Measurements from ENCODE around the gene TPSD1.

The TPSD1 gene

GRCh38 chr16:1300664-1301476 is 45.0 kb downstream of the TPSD1 start:
- peak; percentile 63 to 74 for DNase-seq

DNA sequence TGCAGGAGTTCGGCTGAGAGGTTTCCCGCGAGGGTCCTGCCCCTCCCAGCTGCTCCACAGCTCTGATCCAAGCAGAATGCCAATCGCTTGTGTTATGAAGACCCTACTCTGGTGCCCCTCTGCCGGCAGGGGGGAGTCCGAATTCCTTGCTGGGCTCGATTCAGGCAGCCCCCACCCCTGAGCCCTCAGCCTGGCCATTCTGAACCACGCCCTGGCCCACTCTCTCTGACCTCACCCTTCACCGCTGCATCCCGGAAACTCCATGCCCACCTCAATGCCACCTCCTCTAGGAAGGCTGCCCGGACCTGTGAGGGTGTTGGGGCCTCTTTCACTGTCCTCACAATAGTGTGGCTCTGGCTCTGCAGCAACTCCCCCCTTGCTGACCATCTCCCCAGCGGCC is 45.7 kb downstream of the TPSD1 start:
- DNase-seq, result no peak

GRCh38 chr16:1305823-1306222 is 50.0 kb downstream of the TPSD1 start:
- no peak for DNase-seq

GRCh38 chr16:1306334-1306733 is 50.5 kb downstream of the TPSD1 start:
- no peak for DNase-seq

DNA sequence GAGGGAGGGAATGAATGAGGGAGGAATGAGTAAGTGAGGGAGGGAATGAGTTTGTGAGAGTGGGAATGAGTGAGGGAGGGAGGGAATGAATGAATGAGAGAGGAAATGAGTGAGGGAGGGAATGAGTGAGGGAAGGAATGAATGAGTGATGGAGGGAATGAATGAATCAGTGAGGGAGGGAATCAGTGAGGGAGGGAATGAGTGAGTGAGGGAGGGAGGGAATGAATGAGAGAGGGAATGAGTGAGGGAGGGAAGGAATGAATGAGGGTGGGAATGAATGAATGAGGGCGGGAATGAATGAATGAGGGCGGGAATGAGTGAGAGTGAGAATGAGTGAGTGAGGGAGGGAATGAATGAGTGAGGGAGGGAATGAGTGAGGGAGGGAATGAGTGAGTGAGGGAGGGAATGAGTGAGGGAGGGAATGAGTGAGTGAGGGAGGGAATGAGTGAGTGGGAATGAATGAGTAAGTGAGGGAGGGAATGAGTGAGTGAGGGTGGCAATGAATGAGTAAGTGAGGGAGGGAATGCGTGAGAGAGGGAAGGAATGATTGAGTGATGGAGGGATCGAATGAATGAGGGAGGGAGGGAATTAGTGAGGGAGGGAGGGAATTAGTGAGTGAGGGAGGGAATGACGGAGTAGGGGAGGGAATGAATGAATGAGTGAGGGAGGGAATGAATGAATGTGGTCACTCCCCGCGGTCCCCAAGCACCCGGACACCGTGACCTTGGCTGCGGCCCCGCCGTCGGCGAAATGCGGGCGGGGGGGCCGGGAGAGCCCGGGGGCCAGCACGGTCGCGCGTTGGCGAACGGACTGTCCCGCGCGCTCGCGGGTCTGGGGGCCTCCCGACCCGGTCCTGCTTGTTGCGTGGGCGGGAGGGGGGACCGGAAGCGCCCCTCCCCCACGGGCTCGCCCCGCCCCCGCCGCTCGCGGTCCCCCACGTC is 52.4 kb downstream of the TPSD1 start:
- no peak for DNase-seq

All from inflammatory macrophage (primary cell).